SH-SY5Y (cell line): Measurements from ENCODE around the gene OR52H1.

ENCODE experiments used
- GATA2 ChIP-seq: IDR thresholded peaks from 2 replicates; pipeline ENCODE4 v1.6.1; 2011; ENCODE audit warnings: mild to moderate bottlenecking, low read depth, low read length
- GATA3 ChIP-seq: IDR thresholded peaks from 2 replicates; pipeline ENCODE4 v1.6.1; 2011; ENCODE audit warnings: low read depth, mild to moderate bottlenecking, low read length, moderate library complexity

GRCh38 chr11:5591613-5592012 is 43.3 kb upstream of the OR52H1 start:
- TF ChIP-seq GATA3 = no peak
- TF ChIP-seq GATA2 = no peak
